ENCODE results near the gene LRRC19.

Gene LRRC19

DNA sequence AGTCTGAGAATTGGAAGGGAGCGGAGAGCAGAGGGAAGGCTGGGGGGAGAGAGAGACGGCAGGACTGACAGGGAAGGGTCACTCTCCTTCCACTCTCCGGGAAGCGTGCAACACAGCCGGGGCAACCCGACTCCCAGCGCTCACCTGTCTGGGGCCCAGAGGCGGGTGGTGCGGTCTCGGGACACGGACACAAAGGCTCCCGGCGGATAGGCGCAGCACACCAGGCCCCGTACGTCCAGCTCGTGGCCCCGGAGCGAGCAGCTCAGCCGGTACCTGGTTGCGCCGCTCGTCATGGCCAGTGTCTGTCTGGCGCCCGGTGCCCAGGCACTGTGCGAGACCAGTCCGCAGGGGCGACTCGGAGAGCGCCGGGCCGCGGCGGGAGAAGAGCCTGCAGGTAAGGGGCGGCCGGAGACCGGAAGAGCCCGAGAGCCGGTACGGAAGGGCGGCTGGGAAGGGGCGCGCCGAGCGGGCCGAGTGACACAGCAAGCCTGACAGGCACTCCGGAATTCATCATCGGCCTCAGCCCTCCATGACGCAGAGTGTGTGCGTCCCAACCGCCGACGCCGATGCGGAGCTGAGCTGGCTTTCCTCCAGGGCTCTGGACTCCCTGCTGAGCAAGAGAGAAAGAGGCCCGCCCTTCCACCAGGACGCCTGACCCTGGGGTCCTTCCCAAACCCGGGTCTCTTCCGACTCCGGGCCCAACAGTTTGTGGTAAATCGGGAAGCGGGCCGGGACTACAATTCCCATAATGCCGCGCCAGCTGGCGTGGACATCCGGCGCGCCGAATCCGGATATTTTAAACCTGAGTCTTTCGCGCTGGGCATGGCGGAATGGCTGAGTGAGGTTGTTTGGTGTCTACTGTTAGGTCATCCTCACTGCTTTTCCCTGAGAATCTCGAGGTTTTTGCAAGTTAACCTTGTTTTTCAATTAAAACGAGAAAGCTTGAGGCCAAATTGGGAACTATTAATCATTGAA is 58.4 kb downstream of the LRRC19 start, which contains the start of gene PLAA:
PLAA (minus strand) TSS at position 490 of the 975 bp plus-strand sequence; CDS start at position 293, 197 bp downstream.
- Histone ChIP-seq H3K27me3 (ENCODE audit: insufficient read depth, low read length, poor library complexity) (no peaks in the 10 kb centered on the region), H3K4me3 (ENCODE audit: low read depth in 1 of 2, low read length in 2 of 2) (peak within 1 kb of the TSS; percentile 65 to 86), H4K20me1 (ENCODE audit: insufficient read depth, low read length) (peaks cover 22% of the 10 kb centered on the region; the same call in 1 of the 2 replicates), H3K79me2 (ENCODE audit: insufficient read depth, low read length) (peaks cover 53% of the 10 kb centered on the region), H3K27ac (ENCODE audit: low read length) (peak within 1 kb of the TSS; percentile 100), H3K9ac (ENCODE audit: low read depth, low read length) (peak within 1 kb of the TSS; percentile 96), H3K4me2 (ENCODE audit: insufficient read depth, low read length) (peak within 1 kb of the TSS; percentile 92), H2AFZ (ENCODE audit: low read depth, low read length) (peak within 1 kb of the TSS; percentile 85), H3K9me3 (ENCODE audit: insufficient read depth, low read length, severe bottlenecking) (no peaks in the 10 kb centered on the region), H3K4me1 (ENCODE audit: insufficient read depth, low read length) (peaks cover 46% of the 10 kb centered on the region), H3K36me3 (ENCODE audit: insufficient read depth, low read length) (peaks cover 10% of the 10 kb centered on the region)
- TF ChIP-seq EZH2 (IDR thresholded peaks at IDR 0.05; ENCODE audit: borderline replicate concordance, low read depth, low read length, severe bottlenecking) (no peak), CTCF (IDR thresholded peaks at IDR 0.05; ENCODE audit: borderline replicate concordance, extremely low read depth, low read length, poor library complexity, severe bottlenecking) (peak; percentile 6)
- ATAC-seq (ENCODE audit: insufficient read depth, low read depth) (peak; percentile 93), DNase-seq (peak; percentile 82)

DNA sequence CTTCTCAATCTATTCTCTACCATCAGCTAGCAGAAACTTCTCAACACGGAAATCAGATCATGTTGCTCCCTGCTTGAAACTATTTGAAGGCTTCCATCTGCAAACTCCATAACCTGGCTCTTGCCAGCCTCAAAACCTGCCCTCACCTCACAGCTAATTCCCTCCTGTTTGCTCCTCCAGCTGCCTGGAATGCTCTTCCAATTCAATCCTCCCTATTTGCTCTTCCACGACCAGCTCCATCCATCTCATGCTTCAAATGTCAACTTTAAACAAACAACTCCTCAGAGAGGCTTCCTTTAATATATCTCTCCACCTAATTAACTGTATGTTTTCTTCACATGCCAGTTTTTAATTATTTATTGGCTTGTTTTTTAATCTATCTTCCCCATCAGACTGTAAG is 59.9 kb downstream of the LRRC19 start:
- peak overlapping the region; percentile 100 for H3K27ac ChIP-seq (ENCODE audit: low read length)
- no peaks in the 10 kb centered on the region for H3K9me3 ChIP-seq (ENCODE audit: insufficient read depth, low read length, severe bottlenecking)
- no peak overlapping the region for H2AFZ ChIP-seq (ENCODE audit: low read depth, low read length)
- peaks cover 28% of the 10 kb centered on the region; the same call in 1 of the 2 replicates for H4K20me1 ChIP-seq (ENCODE audit: insufficient read depth, low read length)
- DNase-seq (no peak), ATAC-seq (ENCODE audit: insufficient read depth, low read depth) (no peak)
- no peaks in the 10 kb centered on the region for H3K27me3 ChIP-seq (ENCODE audit: insufficient read depth, low read length, poor library complexity)
- peak overlapping the region; percentile 65 to 86; a peak in 3 of 4 replicates for H3K4me3 ChIP-seq (ENCODE audit: low read depth in 1 of 2, low read length in 2 of 2)
- TF ChIP-seq CTCF (IDR thresholded peaks at IDR 0.05; ENCODE audit: borderline replicate concordance, extremely low read depth, low read length, poor library complexity, severe bottlenecking) (no peak), EZH2 (IDR thresholded peaks at IDR 0.05; ENCODE audit: borderline replicate concordance, low read depth, low read length, severe bottlenecking) (no peak)
- H3K4me1 ChIP-seq (ENCODE audit: insufficient read depth, low read length), result peaks cover 50% of the 10 kb centered on the region
- peak overlapping the region; percentile 92 for H3K4me2 ChIP-seq (ENCODE audit: insufficient read depth, low read length)
- peaks cover 11% of the 10 kb centered on the region for H3K36me3 ChIP-seq (ENCODE audit: insufficient read depth, low read length)
- peaks cover 67% of the 10 kb centered on the region for H3K79me2 ChIP-seq (ENCODE audit: insufficient read depth, low read length)
- H3K9ac ChIP-seq (ENCODE audit: low read depth, low read length), result peak overlapping the region; percentile 96

Measured in DND-41 (cell line).